GM10266 (cell line): ENCODE results near the gene TMCO4.

Source experiments
- DNase-seq: peaks from one replicate; pipeline ENCODE4 v3.0.0; 2012; ENCODE audit errors: extremely low spot score
- CTCF ChIP-seq: IDR thresholded peaks from 2 replicates; pipeline ENCODE4 v1.5.1; 2012; ENCODE audit warnings: mild to moderate bottlenecking, low read depth; ENCODE audit not compliant: control insufficient read depth, insufficient read depth; ENCODE audit errors: missing control alignments

The TMCO4 gene

GRCh38 chr1:19737104-19737825 lies 62.5 kb downstream of the TMCO4 start:
- TF ChIP-seq CTCF: no peak
- no peak for DNase-seq

DNA sequence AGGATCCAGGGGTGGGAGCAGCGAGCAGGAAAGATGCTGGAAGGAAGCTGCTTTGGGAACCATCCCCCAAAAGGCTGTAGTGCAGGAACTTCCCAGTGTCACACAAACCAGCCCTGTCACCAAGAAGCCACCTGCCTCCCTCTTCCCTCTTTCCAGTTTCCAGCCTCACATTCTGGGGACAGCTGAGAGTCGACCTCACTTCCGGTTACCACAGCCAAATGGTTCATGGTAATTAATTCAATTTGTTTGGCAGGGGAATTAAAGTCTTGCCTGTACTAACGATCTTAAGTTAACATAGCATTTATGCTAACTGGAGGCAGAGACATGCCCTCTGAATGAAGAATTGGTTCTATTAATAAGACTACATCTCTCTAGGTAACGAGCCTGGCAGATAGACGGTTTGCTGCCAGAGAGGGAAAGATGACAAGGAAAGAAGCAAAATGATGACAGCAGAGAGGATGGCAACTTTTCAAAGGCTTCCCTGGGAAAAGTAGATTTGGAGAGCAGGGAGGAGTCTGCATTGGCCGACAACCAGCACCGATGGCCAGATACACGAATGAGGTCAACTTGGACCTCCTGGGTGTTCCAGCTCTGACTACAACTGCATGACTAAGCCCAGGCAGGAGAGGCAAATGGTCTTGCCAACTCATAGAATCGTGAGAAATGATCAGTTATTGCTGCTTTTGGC lies 64.1 kb downstream of the TMCO4 start:
- no peak for TF ChIP-seq CTCF
- DNase-seq: no peak

DNA sequence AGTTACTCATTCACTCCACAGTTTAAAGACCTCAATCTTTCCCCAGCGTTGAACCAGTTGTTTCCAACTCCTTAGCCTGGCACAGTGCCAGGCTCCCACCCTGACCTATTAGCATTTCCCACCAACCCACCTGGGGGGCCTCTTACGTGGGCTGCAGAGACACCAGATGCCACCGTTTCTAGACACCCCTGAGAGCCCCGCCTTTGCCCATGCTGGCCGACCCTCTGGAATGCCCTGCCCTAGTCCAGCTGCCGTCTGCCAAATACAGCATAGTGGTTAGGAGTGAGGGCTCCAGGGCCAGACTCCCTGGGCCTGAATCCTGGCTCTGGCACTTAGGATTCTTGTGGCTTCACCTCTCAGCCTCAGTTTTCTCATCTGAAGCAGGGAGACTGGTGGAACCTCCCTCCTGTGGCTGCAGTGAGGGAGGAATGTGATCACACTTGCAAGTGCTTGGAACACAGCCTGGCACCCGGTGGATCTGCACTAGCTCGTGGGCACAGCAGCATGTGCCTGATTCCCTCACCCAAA lies 65.2 kb downstream of the TMCO4 start:
- TF ChIP-seq CTCF: no peak
- DNase-seq: no peak

- DNase-seq: no peak
- TF ChIP-seq CTCF: no peak
Measured at GRCh38 chr1:19734056-19734455, 65.7 kb downstream of the TMCO4 start.

DNA sequence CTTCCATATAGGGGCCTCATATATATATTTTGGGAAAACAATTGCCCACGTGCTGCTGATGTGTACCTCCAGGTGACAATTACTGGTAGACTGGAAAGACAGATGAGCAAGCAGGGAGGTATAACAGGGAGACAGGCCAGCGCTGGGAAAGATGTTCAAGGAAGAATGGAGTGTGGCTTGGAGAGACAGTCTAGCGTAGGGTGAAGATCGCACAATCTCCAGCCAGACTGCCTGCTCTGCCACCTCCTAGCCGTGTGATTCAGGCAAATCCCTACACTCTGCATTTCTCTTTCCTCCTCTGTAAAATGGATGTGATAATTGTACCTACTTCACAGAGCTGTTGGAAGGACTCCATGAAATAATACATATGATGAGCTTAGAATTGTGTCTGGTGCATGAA lies 66.1 kb downstream of the TMCO4 start:
- DNase-seq: no peak
- TF ChIP-seq CTCF: no peak

DNA sequence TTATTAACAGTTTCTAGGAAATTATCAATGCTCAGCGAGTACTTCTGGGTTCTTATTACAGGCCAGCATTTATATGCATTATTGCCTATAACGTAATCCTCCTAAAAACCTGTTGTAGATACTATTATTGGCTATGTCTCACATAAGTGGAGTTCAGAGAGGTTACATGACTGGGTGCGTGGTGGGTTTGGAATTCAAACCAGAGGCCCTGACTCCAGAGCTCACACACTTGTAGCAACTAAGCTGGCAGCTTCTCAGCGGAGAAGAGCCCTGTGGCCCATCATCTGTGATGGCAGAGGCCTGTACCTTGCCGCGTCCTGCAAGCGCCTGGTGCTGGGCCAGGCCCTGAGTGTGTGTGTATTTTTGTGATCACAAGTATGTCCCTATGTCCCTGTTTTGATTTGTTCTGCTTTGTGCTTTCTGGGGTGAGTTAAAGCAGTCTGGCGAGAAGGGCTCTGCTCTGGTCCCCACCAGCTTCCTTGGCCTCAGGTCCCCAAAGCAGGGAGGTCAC lies 68.3 kb downstream of the TMCO4 start:
- no peak for DNase-seq
- no peak for TF ChIP-seq CTCF

DNA sequence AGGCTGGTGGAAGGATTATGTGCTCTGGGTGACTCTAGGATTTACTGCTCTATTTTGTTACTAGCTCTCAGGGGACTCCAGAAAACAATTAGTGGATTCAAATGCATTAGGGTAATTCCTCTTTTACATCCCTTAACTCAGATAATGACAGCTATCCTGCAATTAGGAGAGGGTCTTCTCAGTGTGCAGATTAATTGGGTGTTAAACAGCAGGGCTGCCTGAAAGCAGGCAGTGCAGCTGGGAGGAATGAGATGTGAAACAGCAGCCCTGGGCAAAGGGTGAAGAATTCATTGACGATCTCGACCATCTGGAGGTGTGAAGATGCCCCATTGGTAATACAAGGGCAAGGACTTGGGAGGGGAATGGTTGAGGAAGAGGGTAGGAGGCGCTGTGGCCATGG lies 68.9 kb downstream of the TMCO4 start:
- no peak for DNase-seq
- no peak for TF ChIP-seq CTCF
